ENCODE data around the gene THSD4. TPM values are rescaled to one million over a fixed set of nuclear protein-coding genes. Genes with fewer than 3 reads are reported as not detected.
"Not testable (repeated sequence)": the region's sequence is repeated elsewhere in the genome, so short reads cannot be mapped to it uniquely, and the experiment has no call there.

Gene THSD4
- total and polyA plus RNA-seq, 2 of the 8 experiments (the other 6 are each of a cell fraction or from before 2014, with no cell fraction given): 2.5 to 6.2 TPM

DNA sequence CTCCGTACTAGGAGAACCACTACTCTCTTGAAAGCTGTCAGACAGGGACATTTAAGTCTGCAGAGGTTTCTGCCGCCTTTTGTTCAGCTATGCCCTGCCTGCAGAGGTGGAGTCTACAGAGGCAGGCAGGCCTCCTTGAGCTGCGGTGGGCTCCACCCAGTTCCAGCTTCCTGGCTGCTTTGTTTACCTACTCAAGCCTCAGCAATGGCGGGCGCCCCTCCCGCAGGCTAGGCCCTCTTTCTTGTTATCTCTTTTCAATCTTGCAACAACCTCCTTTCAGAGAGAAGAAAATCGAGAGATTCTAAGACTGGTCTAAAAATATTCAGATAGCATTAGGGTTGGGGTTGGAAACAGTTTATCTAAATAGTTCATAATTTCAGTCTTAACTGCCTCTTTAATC is 257.5 kb downstream of the THSD4 start:
- not testable (repeated sequence) for H3K9me3 ChIP-seq (ENCODE audit: insufficient read depth in 2 of 2, low read depth in 1 of 2, low read length in 1 of 2); H4K8ac ChIP-seq (ENCODE audit: extremely low read depth, insufficient read depth, low read length); H3K36me3 ChIP-seq (ENCODE audit: control insufficient read depth in 2 of 4, insufficient read depth in 4 of 4, low read length in 3 of 4); H3K27ac ChIP-seq (ENCODE audit: low read depth, low read length); H2BK20ac ChIP-seq (ENCODE audit: low read length); H4K20me1 ChIP-seq (replicated peaks in 1 of 2; ENCODE audit: control insufficient read depth in 1 of 2, insufficient read depth in 2 of 2, low read length in 2 of 2); H3K56ac ChIP-seq (replicated peaks; ENCODE audit: insufficient read length, low read depth, low read length); H2BK12ac ChIP-seq (ENCODE audit: low read depth, low read length); H2BK120ac ChIP-seq (replicated peaks; ENCODE audit: low read depth, low read length); H4K91ac ChIP-seq (replicated peaks; ENCODE audit: insufficient read length, low read length); DNase-seq (ENCODE audit: low read depth in 1 of 2, low spot score in 2 of 2); H3K4ac ChIP-seq (replicated peaks; ENCODE audit: insufficient read length, low read depth, low read length); H3K23me2 ChIP-seq (ENCODE audit: low read depth, low read length); H3K79me2 ChIP-seq (ENCODE audit: control insufficient read depth in 1 of 2, insufficient read depth in 2 of 2, low read length in 2 of 2); H3K18ac ChIP-seq (ENCODE audit: extremely low read depth, low read length); H3K27me3 ChIP-seq (replicated peaks in 1 of 4; ENCODE audit: control insufficient read depth in 3 of 4, extremely low read depth in 1 of 4, insufficient read depth in 3 of 4, low read length in 3 of 4); H3K23ac ChIP-seq (ENCODE audit: insufficient read length); H3K4me1 ChIP-seq (replicated peaks in 1 of 4; ENCODE audit: control insufficient read depth in 3 of 4, insufficient read depth in 4 of 4, low read length in 3 of 4); H4K5ac ChIP-seq (ENCODE audit: insufficient read length, low read depth, low read length); H2AK5ac ChIP-seq (ENCODE audit: low read depth, low read length); H2BK15ac ChIP-seq (ENCODE audit: low read length); FAIRE-seq; H3K9ac ChIP-seq (replicated peaks in 1 of 4; ENCODE audit: extremely low read depth in 1 of 4, low read depth in 3 of 4, low read length in 3 of 4); H3K14ac ChIP-seq (ENCODE audit: insufficient read length); H2BK5ac ChIP-seq (ENCODE audit: low read depth, low read length); H3K4me3 ChIP-seq (ENCODE audit: extremely low read depth in 1 of 4, insufficient read depth in 2 of 4, low read depth in 3 of 4, low read length in 4 of 4); H3K79me1 ChIP-seq (ENCODE audit: low read depth, low read length); H3K4me2 ChIP-seq (ENCODE audit: insufficient read depth in 1 of 2, low read depth in 2 of 2, low read length in 2 of 2); H2AFZ ChIP-seq (ENCODE audit: low read length)
- POLR2A ChIA-PET (ENCODE audit: partially characterized antibody): interaction anchor here (1.2 kb wide), 1 partner anchor 10 kb away, joined by 3 read pairs; no protein-coding TSS in a partner anchor
- CTCF ChIA-PET (ENCODE audit: partially characterized antibody): interaction anchor here (1.2 kb wide), 1 partner anchor 113 kb away, joined by 3 read pairs; no protein-coding TSS in a partner anchor
- 76% methylated on average over 7 of the region's 7 CpGs; no CpG with 5 or more reads in 1 of the 2 experiments for WGBS, 2 experiments (ENCODE audit: extremely low coverage in 1 of 2, insufficient coverage in 1 of 2, insufficient read length in 1 of 2, insufficient replicate concordance in 2 of 2, low coverage in 1 of 2, low lambda C conversion rate in 2 of 2, missing lambda C conversion rate in 1 of 2)

All from H1 (cell line).